ENCODE measurements around the gene SEMA4B. TPM values are rescaled to one million over a fixed set of nuclear protein-coding genes. Genes with fewer than 3 reads are reported as not detected.

The SEMA4B gene
- total RNA-seq, 4 donors from 2014 or later: 18.7 to 44.9 (median 41.9) TPM

GRCh38 chr15:90191794-90192509 is 9.2 kb upstream of the SEMA4B start:
- WGBS, 2 donors (ENCODE audit: low coverage in 1 of 2): 20% methylated on average over 2 to 4 of the region's 7 CpGs
- H3K27ac ChIP-seq: peak overlapping the region; percentile 17 to 97 (median 90)
- no peaks in the 10 kb centered on the region for H3K27me3 ChIP-seq
- no peak overlapping the region for H3K4me3 ChIP-seq
- H3K9me3 ChIP-seq: no peaks in the 10 kb centered on the region
- H3K4me1 ChIP-seq: peaks cover 5 to 86% (median 34%) of the 10 kb centered on the region in 3 donors
- TF ChIP-seq POLR2A (IDR thresholded peaks at IDR 0.05) (no peak), CTCF (IDR thresholded peaks at IDR 0.05) (peak in 1 of 4 experiments; percentile 24), POLR2AphosphoS5 (IDR thresholded peaks at IDR 0.05) (peak; percentile 32), EP300 (IDR thresholded peaks at IDR 0.05) (no peak)
- peak; percentile 66 for ATAC-seq
- peaks cover 0 to 6% of the 10 kb centered on the region in 2 donors for H3K36me3 ChIP-seq

- H3K4me3 ChIP-seq: no peak overlapping the region
- H3K27me3 ChIP-seq: no peaks in the 10 kb centered on the region
- peak overlapping the region; percentile 17 to 97 (median 90) for H3K27ac ChIP-seq
- no peaks in the 10 kb centered on the region for H3K9me3 ChIP-seq
- ATAC-seq: peak; percentile 83
- H3K4me1 ChIP-seq: peaks cover 5 to 80% (median 34%) of the 10 kb centered on the region in 3 donors
- 30 to 31% methylated on average over 10 to 12 of the region's 16 CpGs for WGBS, 2 donors (ENCODE audit: low coverage in 1 of 2)
- TF ChIP-seq POLR2A (IDR thresholded peaks at IDR 0.05) (no peak), POLR2AphosphoS5 (IDR thresholded peaks at IDR 0.05) (peak; percentile 88)
- H3K36me3 ChIP-seq: peaks cover 0 to 6% of the 10 kb centered on the region in 2 donors
These were observed 8.0 kb upstream of the SEMA4B start for GRCh38 chr15:90192961-90193786.

- 73 to 92% methylated on average over 2 of the region's 2 CpGs for WGBS, 2 donors (ENCODE audit: low coverage in 1 of 2)
- Histone ChIP-seq H3K27me3 (no peaks in the 10 kb centered on the region), H3K27ac (peak overlapping the region in 3 of 4 donors; percentile 86 to 97 (median 94)), H3K36me3 (peaks cover 0 to 6% of the 10 kb centered on the region in 2 donors), H3K4me1 (peaks cover 5 to 78% (median 34%) of the 10 kb centered on the region in 3 donors), H3K4me3 (no peak overlapping the region), H3K9me3 (no peaks in the 10 kb centered on the region)
- no peak for ATAC-seq
- no peak for TF ChIP-seq CTCF (IDR thresholded peaks at IDR 0.05)
- TF ChIP-seq POLR2AphosphoS5 (IDR thresholded peaks at IDR 0.05): no peak
- TF ChIP-seq EP300 (IDR thresholded peaks at IDR 0.05): no peak
These were observed 6.5 kb upstream of the SEMA4B start for GRCh38 chr15:90194655-90195054.

GRCh38 chr15:90200534-90201129 is 498 bp upstream of the SEMA4B start:
- no peaks in the 10 kb centered on the region for H3K27me3 ChIP-seq
- TF ChIP-seq POLR2AphosphoS5 (IDR thresholded peaks at IDR 0.05) (no peak), POLR2A (IDR thresholded peaks at IDR 0.05) (no peak), EP300 (IDR thresholded peaks at IDR 0.05) (no peak), CTCF (IDR thresholded peaks at IDR 0.05) (no peak)
- WGBS, 2 donors (ENCODE audit: low coverage in 1 of 2): 17 to 18% methylated on average over 2 to 9 of the region's 24 CpGs
- peak overlapping the region; percentile 49 to 92 (median 86) for H3K27ac ChIP-seq
- H3K4me3 ChIP-seq: peak overlapping the region; percentile 84 to 92
- ATAC-seq: no peak
- H3K9me3 ChIP-seq: no peaks in the 10 kb centered on the region
- peaks cover 0 to 76% (median 16%) of the 10 kb centered on the region in 3 donors for H3K4me1 ChIP-seq
- peaks cover 0 to 8% of the 10 kb centered on the region in 2 donors for H3K36me3 ChIP-seq

GRCh38 chr15:90201944-90202375 is 830 bp downstream of the SEMA4B start:
- Histone ChIP-seq H3K36me3 (peaks cover 0 to 19% of the 10 kb centered on the region in 2 donors), H3K4me1 (peaks cover 0 to 86% (median 16%) of the 10 kb centered on the region in 3 donors), H3K27ac (peak overlapping the region; percentile 49 to 92 (median 86)), H3K4me3 (peak overlapping the region; percentile 84 to 92), H3K27me3 (no peaks in the 10 kb centered on the region), H3K9me3 (no peaks in the 10 kb centered on the region)
- ATAC-seq: no peak
- TF ChIP-seq EP300 (IDR thresholded peaks at IDR 0.05) (no peak), CTCF (IDR thresholded peaks at IDR 0.05) (no peak), POLR2AphosphoS5 (IDR thresholded peaks at IDR 0.05) (no peak), POLR2A (IDR thresholded peaks at IDR 0.05) (no peak)
- WGBS, 2 donors (ENCODE audit: low coverage in 1 of 2): 10% methylated on average over 6 of the region's 25 CpGs; no CpG with 5 or more reads in 1 of the 2 donors
